Right kidney (tissue), 1 donor: ENCODE results near the gene RSKR.
"Not testable (repeated sequence)": the region's sequence is repeated elsewhere in the genome, so short reads cannot be mapped to it uniquely, and the experiment has no call there.

Experiments
- DNase-seq: peaks from one replicate; pipeline ENCODE4 v3.0.0-alpha.2; 2016

RSKR gene

DNA sequence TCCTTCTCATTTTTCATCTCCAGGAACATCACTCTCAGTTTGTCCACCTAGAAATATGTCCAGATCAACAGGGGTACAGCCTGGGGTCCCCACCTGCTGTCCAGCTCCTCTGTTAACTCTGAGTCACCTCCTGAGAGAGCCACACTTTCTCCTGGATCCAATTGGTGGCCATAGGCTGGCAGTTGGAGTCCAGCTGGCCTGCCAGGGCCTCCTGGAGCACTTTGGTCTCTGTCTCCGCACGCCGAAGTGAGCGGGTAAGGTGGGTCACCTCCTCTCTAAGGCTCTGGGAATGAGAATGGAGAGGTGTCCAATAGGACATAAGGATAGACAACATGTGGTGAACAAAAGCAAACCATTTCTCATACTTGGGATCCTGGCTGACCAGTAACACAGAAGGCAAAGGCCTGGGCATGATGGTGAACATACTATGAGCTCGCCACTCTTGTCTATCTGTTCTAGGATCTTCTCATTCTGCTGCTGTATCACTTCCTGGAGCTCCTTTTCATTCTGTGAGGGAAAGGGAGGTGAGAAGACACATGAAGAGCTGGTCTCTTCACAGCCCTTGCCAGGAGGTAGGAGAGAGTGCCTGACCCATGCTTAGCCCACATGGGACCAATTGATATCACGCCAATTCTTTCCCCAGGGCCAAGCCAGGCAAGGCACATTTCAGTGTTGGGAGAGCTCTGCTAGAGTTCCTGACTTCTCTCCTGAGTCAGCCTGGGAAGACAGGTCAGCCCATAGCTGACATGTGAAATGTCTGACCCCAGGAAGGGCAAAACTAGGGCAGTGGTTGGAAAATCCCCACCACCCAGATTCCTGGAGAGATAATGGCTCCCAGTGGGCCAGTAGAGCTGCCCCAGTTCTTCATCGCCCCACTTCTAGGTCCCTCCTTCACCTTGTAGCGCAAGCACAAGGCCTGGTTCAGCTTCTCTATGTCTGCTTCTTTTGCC lies 35.5 kb downstream of the RSKR start:
- no peak for DNase-seq

DNA sequence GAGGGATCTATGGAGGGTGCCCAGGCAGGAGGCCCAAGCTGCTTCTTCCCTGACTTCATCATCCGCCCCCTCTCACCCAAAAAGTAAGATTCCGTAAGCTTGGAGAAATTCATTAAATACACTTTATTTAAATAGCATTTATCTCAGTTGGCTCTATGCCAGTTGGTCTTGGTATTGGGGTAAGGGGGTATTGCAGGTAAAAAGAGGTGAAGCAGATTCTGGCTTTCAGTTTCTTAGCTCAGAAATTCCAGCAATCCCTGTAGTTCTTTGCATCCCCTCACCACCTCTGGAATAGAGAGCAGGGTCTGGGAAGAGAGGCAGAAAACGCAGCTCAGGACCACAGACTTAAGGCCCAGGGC lies 36.5 kb downstream of the RSKR start:
- DNase-seq = no peak

DNA sequence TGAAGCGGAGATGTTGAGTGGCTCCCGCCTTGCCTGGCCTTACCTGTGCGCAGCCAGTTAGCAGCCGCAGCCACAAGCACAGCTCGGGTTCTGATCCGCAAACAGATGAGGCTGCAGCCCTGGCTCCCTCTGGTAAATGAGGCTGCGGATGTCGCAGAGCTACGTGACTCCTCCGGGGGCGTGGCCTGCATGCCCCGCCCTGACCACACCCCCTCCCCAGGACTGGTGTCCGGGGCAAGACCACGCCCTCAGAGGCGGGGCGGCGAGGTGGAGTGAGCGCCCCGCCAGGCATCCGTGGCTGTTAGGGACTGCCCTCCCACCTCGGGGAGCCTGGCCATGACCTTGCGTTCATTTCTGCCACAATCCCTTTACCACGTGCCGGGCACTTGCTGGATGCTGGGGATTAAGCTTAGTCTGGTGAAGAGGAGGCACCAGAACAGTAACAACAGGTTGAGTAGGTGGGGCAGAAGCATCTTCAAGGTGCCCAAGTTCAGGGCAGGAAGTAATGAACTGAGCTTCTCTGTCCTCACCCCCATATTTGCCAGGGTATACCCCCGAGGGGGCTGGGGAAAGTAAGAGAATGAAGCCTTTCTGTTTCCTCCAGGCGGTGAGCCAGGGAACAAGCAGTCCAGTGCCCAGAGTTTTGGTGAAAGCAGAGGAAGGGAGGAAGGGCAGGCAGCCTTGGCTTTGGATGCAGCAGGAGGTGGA lies 37.1 kb downstream of the RSKR start, which contains the start of gene ALDOC:
Gene ALDOC, minus strand, starts transcription at position 138 of the 708 bp plus-strand sequence. CDS start 1,363 bp downstream, outside the sequence.
- peak; percentile 83 for DNase-seq

DNA sequence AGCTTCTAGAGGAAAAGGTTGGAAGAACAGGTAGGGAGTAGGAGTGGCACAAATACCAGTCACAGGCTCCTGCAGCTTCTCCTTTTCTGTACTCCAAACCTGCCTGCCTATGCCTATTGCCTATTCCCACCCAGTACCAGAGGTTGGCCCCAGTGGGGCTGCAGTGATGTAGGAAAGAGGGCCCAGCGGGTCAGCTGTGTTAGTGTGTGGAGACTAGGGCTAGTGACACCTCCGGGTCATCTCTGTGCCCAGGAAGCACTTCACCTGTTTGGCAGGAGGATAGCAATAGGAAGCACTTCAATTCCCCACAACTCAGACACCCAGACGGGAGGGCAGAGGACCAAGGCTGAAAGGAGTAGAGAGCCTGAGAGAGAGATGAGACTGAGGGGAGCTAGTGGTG lies 38.0 kb downstream of the RSKR start:
- DNase-seq = not testable (repeated sequence)

DNA sequence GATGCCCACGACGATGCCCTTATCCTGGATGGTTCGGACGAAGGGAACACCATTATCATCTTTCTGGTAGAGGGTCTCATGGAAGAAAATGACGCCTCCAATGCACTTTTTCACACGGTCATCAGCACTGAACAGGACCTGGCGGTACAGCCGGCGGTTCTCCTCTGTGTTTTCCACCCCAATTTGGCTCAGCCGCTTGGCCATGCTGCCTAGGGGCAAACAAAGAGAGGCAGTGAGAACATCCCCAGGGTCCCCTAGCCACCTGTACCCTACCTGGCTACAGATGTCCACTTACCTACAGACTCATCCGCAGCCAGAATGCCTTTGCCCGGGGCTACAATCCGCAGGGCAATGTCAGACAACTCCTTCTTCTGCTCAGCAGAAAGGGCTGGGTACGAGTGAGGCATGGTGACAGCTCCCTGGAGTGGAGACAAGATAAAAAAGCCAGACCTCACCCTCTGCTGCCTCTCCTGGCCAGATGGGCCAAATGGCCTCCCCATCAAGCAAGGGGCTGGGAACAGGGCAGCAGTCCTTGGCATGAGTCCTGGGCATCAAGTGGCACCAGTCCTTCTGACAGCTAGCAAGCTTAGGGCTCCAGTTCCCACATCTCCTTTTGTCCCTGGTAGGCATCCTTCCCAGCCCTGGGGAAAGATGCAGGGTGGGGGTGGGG lies 38.7 kb downstream of the RSKR start:
- no peak for DNase-seq

DNA sequence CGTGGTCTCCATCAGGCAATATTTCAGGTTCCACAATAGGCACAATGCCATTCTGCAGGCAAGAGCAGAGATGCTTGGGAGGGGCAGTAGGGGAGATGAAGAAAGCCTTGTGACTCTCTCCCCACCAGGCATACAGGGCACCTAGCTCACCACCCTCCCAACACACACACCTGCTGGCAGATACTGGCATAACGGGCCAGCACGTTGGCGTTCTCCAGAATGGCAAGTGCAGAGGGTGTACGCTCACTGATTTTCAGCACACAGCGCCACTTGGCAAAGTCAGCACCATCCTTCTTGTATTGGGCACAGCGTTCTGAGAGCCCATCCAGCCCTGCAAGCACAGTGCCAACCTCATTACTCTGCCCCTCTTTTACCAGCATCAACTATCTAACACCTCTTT lies 39.5 kb downstream of the RSKR start:
- no peak for DNase-seq

DNA sequence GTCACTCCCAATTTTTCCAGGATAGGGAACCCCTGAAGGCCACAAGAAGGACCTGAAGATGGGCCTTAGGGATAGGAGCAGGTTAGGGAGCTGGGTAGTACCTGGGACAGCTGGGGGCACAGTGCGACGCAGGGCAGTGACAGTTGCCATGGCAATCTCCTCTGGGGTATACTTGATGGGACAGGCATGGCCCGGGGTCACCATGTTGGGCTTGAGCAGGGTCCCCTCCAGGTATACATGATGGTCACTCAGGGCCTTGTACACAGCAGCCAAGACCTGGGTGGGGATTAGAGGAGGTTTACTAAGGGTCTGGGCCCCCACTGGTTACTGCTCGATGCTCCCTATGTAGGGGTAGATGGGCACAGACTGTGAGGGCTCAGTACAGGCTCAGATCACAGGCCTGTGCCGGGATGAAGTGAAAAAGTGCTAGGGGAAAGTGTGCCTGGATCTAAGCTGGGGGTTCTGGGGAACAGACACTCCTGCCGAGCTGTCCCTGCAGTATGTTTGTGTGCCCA lies 40.0 kb downstream of the RSKR start:
- DNase-seq = no peak

DNA sequence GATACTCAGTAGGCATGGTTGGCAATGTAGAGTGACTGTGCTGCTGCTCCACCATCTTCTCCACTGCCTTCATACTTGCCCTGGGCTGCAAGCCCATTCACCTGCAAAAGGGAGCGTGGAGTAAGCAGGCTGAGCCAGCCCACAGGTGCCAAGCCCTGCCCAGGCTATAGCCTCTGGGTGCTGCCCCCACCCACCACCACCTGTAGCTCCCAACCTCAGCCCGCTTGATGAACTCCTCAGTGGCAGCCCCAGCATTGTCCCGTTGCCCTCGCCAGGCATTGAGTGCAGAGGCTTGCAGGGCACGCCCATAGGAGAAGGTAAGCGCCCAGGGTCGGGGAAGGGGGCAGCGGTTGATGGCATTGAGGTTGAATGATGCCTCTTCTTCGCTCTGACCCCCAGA lies 40.5 kb downstream of the RSKR start:
- no peak for DNase-seq

DNA sequence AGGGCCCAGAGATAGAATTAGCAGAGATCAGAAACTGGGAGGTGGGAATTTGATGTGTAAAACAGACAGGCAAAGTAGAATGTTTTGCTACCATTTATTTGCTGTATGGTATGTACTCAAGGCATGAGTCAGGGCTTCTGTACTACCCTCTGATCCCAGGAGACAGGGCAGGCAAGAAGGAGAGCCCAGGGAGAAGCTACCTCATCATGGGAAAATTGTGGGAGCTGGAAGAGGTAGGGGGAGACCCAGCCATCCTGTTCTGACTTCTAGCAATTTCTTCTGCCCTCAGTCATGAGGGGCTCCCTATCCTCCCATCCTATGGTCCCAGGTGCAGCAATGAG lies 41.0 kb downstream of the RSKR start:
- no peak for DNase-seq

DNA sequence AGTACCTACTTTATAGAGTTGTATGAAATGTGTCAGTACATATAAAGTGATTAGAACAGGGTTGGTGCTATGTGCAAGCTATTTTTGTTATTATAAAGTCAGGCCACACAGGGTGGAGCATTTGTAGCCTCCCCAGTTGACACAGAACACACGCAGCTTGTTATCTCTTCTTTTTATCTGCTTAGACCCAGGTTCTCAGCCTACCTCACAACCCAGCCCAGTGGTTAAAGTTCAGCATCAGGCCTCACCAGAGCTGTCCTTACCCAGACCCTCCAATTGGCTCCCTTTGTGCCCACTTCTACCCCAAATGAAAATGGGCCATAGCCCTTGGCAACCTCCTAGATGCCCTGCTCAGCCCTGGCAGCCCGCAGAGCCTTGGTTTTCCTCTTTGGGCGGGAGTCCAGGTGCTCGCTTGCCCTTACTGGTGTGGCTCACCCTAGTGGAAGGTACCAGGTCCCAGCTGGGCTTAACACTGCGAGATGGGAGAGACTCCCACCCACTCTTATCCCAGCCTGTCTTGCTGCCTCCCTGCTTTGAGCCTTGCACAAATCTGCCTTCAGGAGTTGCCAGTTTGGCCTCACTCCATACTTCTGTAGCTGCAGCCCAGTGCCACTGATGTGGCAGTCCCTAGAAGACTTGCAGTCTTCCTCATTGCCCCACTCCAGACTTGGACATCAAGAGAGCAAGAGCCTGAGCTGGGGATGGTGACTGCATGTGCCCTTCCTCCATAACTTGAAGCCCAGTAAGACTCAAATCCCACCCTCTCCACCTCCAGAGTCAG lies 41.5 kb downstream of the RSKR start:
- DNase-seq = no peak

DNA sequence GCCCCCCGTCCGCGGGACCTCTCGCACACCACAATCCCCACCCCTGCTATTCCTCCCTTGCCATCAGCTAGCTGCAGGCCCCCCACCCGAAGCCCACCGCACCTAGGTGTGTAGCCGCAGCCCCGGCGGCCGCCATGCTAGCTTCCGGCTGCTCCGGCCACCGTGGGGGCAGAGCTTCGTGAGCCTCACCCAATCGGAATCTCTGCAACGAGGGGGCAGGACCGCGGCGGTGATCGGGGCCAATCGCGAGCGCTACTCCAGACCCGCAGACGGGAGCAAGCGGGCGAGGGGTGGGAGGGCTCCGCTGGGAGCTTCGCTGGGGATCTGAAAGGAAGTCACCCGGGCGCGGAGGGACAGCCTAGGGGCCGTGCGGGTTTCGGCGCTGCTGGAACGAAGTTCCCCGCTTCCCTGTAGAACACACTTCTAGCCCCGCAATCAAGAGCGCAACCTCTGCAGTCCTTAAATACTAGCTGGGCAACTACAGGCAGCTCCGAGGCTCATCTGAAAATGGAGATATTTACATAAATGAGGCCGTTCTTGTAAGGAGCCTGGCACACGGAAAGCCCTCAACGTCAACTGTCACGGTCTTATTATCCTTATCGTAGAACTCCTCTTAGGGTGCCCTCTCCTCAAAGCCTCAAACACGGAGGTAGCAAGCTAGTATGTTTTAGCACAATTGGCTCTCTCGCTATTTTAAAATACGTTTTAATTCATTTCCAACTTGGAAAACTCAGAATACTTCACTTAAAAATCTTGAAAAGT lies 42.4 kb downstream of the RSKR start, which contains the start of gene PIGS:
Gene PIGS, minus strand, starts transcription at position 164 of the 762 bp plus-strand sequence. Its CDS starts 28 bp downstream, at position 136.
- DNase-seq = peak; percentile 72

DNA sequence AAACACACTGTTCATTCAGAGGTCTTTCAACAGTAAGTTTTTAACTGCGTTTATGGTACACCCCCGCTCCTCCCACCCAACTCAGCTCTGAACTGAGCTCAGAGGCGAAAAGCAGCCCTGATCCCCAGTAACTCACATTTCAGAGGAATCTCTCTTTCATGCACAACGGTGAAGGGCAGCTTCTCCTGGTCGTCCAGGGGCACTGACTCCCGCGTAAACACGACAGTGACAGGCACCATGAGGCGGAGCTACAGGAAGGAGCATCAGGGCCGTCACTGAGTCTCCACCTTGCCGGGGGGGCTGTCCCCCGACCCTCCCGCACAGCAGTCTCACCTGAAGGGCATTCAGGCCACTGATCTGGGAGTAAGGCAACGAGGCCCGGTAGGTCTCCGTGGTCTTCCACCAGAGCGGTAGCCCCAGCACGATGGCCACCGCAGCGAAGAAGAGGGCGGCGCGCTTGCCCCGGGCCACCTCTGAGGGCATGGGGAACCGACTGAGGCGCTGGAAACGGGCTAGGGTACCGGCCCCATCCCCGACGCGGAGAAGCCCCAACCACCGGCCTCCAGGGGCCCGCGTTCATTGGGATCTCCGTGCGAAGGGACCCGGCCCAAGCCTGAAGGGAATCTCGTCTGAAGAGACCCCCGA lies 43.1 kb downstream of the RSKR start:
- peak; percentile 64 for DNase-seq

DNA sequence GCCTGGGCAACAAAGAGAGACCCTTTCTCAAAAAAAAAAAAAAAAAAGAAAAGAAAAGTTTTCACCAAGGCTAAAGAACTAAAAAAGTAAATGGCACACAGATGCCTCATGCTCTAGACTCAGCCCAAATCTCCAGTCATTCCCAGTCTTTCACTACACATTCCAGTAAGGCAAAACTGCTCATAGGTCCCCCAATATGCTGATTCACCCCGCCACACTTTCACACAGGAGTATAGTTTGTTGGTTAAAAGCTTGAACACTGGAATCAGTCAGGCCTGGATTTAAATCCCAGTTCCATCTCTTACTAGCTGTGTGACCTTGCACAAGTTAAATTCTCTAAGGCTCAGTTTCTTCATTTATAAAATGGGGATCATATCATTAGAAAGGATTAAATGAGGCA lies 44.5 kb downstream of the RSKR start:
- no peak for DNase-seq

DNA sequence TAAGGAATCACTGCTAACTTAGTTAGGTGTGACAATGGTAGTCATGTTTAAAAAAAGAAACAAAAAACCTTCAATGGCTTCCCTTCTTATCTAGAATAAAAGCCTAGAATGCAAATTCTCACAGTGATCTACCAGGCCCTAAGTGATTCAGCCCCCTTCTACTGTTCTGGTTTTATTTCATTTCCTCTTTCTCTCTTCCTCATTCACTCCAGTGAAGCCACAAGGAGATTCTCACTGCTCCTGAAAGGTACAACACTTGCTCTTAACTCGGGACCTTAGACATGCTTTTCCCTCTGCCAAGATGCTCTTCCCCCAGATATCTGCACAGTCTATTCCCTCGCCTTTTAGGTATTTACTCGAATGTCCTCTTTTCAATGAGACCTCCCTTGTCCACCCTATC lies 46.4 kb downstream of the RSKR start:
- no peak for DNase-seq

DNA sequence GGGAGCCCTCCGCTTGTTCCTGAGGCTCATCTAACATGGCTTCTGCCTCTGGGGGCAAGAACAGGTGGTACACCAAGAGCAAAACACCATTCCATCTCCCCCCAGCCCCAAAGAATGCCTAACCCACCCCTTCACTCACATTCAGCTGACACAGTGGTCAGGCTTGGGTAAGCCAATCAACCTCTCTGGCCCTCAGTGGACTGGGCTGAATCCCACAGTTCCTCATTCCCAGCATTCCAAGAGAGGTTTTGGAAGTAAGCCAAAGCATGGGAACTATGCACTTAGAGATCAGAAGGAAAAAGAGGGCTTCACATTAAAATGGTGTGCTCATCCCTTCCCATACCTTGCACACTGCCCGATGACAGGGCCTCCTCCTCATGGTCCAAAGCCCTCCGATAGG lies 50.5 kb downstream of the RSKR start:
- DNase-seq = no peak
